Fibroblast of skin of scalp (primary cell): ENCODE data around the gene TTC32. TPM values are rescaled to one million over a fixed set of nuclear protein-coding genes. Genes with fewer than 3 reads are reported as not detected.
"Not testable (repeated sequence)": the region's sequence is repeated elsewhere in the genome, so short reads cannot be mapped to it uniquely, and the experiment has no call there.

Experiments
- DNase-seq: peaks from one replicate; pipeline ENCODE4 v3.0.0-alpha.2; 2013
- polyA plus RNA-seq, 2 experiments: library from polyadenylated mRNA; unstranded; fragments of 120-200 nt; gene quantifications; one replicate each; pipeline ENCODE4 v1.2.1, GENCODE V29; 2013; ENCODE audit not compliant: insufficient read length in 2 of 2

TTC32 gene
- polyA plus RNA-seq (2013, experiment 1 of 2; ENCODE audit: insufficient read length): 3.4 TPM
- 5.6 TPM for polyA plus RNA-seq (2013, experiment 2 of 2; ENCODE audit: insufficient read length)

GRCh38 chr2:19901442-19902215, at the start of gene TTC32:
TTC32 (minus strand) TSS chr2:19901983; CDS start chr2:19901854, 129 bp downstream.
- DNase-seq: peak; percentile 94

DNA sequence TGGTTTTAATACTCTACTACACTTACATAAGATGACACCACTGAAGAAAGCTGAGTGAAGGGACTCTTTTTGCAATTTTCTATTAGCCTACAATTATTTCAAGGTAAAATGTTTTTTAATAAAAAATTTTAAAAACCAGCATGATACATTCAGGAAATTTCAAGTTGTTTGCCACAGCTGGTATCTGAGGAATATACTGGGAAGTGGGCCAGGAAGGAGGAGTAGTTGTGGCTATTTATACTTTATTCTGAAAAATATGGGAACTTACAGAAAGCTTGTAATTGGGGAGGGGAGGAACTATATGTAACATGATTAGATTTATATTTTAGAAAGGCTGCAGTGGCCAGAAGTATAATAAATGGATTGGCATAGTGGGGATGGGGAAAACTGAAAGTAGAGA, 47.3 kb upstream of the TTC32 start:
- peak; percentile 71 for DNase-seq

DNA sequence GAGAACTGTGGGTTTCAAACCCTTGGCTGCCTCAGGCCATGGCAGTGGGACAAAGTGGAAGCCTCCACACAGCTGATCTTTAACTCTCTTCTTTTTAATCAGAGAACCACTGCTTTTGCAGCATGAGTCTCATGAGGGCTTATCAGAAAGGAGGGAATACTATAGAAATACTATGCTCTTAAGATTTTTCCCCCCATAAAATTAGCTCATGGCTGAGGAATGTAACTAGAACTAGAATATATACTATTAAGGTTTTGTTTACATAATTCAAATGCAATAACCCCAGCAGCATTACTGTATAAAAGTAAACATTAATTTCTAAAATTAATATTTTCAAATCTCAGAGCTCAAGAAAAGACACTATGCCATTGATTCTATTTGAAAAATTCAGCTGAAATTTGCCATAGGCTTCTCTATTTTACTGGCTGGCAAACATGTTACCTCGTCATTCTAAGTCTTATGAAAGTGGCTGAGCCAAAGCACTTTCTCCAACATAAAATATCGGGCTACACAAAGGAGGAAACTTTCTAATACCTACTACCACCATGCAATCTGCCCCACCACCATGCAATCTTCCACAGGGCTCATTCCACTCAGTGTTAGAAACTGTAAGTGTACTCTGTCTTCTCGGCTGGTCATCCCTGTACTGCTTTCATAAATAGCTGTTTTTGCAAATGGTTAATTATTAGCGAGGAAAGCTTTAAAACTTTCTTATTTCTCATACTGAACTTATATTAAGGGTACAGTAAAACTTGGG, 45.6 kb upstream of the TTC32 start:
- peak; percentile 31 for DNase-seq

DNA sequence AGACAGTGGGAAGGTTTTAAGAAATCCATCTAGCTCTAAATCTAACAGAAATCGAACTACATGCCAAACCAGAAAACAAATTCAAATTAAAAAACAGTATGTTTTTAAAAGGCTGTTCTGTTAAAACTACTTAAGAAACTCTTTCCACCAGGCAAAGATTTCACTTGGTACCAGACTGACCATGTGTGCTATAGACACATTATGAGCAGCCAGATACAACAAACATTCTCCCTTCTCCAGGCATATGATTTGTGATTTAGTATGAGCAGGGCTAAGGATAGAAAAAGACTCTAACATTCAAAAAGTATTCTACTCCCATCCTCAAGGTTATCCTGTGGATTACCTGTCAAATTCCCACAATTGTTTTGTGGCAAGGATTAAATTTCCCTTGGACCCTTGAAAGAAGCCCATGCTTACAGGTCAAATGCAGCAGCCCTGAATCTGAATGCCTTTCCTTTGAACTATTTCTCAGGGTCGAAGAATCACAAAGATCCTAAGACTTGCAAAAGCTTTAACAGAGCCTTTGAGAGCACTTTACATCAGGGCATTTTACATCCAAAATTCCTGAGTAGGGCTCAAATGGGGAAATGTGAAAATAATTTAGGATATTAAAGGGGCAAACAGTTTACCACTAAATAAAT, 42.5 kb upstream of the TTC32 start:
- DNase-seq: no peak

GRCh38 chr2:19943189-19943588, 41.4 kb upstream of the TTC32 start:
- no peak for DNase-seq

- DNase-seq: no peak
These were observed 40.4 kb upstream of the TTC32 start for GRCh38 chr2:19942199-19942598.

DNA sequence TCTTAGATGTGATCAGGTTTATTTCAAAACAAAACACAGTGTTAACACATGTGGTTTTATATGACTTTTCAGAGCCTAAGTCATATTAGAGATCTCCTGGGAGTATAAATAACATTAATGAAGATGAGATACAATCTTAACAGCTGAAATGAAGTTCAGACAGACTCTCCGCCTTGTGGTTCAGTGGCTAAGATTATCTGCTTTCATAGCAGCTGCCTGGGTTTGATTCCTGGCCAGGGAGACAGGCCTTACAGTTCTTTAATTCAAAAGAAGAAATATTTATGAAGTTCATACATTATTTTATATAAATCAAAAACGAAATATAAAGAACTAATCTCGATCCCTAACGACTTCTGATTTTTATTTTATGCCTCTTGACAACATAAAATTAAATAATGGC, 35.2 kb upstream of the TTC32 start:
- DNase-seq: no peak

DNA sequence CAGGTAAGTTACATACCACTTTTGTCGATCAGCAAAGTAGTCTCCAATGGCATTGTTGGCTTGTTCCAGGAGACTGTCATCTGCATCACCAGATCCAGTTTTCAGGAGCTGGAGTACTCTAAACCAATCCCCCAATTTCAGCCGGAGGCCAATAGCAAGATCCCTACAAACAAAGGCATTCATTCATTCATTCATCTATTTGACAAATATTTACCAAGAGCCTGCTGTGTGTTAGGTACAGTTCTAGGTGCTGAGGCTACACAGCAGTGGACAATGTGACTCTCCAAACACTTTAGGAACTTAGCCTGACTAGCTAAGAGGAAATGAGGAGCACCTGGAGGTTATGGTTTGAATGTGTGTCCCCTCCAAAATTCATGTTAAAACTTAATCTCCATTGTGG, 34.4 kb upstream of the TTC32 start:
- DNase-seq: no peak

DNA sequence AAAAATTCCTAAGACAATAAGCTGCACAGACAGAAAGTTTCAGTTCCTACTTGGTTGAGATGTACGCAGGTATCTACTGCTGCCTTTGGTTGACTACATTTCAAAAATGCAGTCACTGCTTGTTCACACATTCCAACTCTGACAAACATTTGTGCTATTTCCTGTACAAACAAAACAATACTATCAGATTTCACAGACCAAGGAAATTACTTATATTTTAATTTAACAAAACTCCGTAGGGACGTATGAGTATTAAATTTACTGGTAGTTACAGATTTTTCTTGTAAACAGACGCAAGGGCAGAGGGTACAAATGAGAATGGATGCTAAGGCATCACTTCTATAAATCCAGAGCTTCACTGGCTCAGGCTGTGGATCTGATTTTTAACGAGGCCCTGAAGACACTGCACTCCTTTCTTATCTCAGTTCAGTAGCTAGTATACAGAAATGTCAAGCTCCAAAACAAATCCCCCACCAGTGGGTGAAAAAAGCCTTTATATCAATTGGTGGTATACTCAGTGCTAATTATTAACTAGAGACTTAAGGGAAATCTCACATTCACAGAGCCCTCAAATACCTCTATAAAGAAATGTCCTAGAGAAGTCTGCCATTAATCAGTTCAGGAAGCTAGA, 31.7 kb upstream of the TTC32 start:
- DNase-seq: peak; percentile 71

GRCh38 chr2:19932928-19933327, 31.1 kb upstream of the TTC32 start:
- no peak for DNase-seq

GRCh38 chr2:19929226-19929625, 27.4 kb upstream of the TTC32 start:
- DNase-seq: no peak

GRCh38 chr2:19927816-19928215, 26.0 kb upstream of the TTC32 start:
- not testable (repeated sequence) for DNase-seq

DNA sequence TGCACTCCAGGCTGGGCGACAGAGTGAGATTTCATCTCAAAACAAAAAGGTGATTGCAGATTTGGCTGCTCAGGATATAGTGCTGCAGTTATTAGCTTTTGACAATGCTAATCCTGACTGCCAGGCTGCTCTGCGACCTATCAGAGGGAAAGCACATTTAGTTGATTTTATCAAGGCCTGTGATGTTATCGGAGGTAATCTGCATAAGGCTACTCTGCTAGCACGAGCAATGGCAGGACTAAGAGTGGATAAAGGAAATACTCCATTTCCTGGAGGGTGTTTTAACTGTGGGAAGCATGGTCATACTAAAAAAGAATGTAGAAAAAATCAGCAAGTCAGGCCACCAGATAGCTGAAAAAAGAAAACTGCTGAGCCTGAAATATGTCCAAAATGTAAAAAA, 22.7 kb upstream of the TTC32 start:
- DNase-seq: not testable (repeated sequence)

DNA sequence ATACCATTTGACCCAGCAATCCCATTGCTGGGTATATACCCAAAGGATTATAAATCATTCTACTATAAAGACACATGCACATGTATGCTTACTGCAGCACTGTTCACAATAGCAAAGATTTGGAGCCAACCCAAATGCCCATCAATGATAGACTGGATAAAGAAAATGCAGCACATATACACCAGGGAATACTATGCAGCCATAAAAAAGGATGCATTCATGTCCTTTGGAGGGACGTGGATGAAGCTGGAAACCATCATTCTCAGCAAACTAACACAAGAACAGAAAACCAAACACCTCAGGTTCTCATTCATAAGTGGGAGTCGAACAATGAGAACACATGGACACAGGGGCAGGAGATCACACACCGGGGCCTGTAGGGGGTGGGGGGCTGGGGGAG, 20.4 kb upstream of the TTC32 start:
- DNase-seq: not testable (repeated sequence)

DNA sequence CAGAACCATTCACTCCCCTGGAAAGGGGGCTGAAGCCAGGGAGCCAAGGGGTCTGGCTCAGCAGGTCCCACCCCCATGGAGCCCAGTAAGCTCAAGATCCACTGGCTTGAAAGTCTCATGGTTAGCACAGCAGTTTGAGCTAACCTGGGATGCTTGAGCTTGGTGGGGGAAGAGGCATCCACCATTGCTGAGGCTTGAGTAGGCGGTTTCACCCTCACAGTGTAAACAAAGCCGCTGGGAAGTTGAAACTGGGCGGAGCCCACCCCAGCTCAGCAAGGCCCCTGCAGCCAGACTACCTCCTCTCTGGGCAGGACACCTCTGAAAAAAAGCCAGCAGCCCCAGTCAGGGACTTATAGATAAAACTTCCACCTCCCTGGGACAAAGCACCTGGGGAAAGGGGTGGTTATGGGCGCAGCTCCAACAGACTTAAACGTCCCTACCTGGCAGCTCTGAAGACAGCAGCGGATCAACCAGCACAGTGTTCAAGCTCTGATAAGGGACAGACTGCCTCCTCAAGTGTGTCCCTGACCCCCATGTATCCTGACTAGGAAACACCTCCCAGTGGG, 14.7 kb upstream of the TTC32 start:
- DNase-seq: no peak

- no peak for DNase-seq
These were observed 12.6 kb upstream of the TTC32 start for GRCh38 chr2:19914266-19914975.

- DNase-seq: peak; percentile 77
These were observed 10.2 kb upstream of the TTC32 start for GRCh38 chr2:19911808-19912509.

- DNase-seq: no peak
These were observed 495 bp upstream of the TTC32 start for GRCh38 chr2:19902216-19902740.

- no peak for DNase-seq
These were observed 797 bp downstream of the TTC32 start for GRCh38 chr2:19900931-19901441.
